GM12872 (cell line): Measurements from ENCODE around the gene PDC.

ENCODE experiments used
- CTCF ChIP-seq: IDR thresholded peaks from 3 replicates; pipeline ENCODE4 v1.5.1; 2011; ENCODE audit warnings: low read depth, mild to moderate bottlenecking, low read length, moderate library complexity; ENCODE audit not compliant: insufficient read depth

Gene PDC

GRCh38 chr1:186438567-186438966, 22.3 kb downstream of the PDC start:
- no peak for TF ChIP-seq CTCF

DNA sequence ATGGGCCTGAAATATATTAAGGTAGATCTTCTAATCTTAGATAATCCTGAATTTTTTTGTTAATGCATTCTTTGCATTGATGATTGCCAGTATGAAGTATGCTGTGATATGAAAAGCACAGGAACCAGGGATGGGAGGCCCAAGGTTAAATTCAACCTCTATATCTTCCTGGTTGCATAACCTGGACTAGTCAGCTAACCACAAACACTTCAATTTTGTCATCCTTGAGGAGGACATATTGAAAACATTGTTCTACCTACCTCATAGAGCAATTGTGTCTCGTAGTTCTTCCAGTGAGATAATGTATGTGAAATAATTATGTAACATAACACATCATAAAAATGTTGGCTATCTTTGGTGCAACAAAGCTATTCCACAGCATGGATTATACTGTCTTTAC, 25.6 kb downstream of the PDC start:
- no peak for TF ChIP-seq CTCF

DNA sequence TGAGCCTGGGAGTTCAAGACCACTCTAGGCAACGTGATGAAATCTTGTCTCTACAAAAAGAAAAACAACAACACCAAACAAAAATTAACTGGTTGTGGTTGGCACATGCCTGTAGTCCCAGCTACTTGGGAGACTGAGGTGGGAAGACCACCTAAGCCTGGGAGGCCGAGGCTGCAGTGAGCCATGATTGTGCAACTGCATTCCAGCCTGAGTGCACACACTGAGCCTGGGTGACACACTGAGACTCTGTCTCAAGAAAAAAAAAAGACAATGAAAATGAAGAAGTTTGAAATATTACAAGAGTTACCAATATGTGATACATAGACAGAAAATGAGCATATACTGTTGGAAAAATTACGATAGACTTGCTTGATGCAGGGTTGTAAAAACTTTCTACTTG, 31.9 kb downstream of the PDC start:
- TF ChIP-seq CTCF = no peak

GRCh38 chr1:186426118-186426517, 34.8 kb downstream of the PDC start:
- TF ChIP-seq CTCF = no peak

DNA sequence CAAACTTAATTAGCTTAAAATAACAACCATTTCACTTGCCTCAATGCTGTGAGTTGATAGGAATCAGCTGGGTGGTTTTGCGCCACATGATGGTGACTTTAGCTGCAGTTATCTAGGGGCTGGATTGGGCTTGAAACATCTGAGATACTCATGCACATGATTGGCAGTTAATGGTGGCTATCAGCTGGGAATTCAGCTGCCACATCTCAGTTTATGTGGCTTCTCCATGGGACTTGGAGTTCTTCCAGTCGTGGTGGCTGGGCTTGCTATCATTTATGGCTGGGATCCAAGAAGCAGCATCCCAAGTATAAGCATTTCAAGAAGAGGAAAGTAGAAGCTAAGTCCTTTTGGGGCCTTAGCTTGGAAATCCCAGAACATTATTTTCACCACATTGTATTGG, 36.4 kb downstream of the PDC start:
- no peak for TF ChIP-seq CTCF

- no peak for TF ChIP-seq CTCF
Measured at GRCh38 chr1:186421446-186421845, 39.5 kb downstream of the PDC start.

DNA sequence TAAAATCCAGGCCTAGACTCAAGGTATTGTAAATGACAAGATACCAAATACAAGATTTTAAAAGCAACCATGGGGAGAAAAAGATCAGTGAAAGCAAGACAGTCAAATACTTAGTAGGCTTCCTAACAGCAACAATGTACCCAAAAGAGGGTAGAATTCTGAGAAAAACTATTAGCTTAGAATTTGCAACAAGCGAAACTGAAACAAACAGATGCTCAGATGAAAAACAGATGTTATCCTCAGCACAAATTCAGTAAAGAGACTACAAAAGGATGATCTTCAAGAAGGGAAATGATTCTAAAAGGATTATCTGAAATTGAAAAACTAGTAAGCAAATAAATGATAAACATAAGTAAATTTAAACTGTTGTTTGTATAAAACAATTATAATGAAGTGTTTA, 40.0 kb downstream of the PDC start:
- TF ChIP-seq CTCF = no peak

GRCh38 chr1:186420311-186420710, 40.6 kb downstream of the PDC start:
- no peak for TF ChIP-seq CTCF
